A549 (cell line): Measurements from ENCODE around the gene ACTG2. TPM values are rescaled to one million over a fixed set of nuclear protein-coding genes. Genes with fewer than 3 reads are reported as not detected.

Source experiments
- ATAC-seq, 2 experiments: fragments of 200-7000 bp in 1 of 2; fragments of >200 bp in 1 of 2; cut with Nextera tagmentation in 1 of 2; cut with Tn5 transposase in 1 of 2; 3 replicates each; pipeline versions ENCODE4 v1.8.0 to v1.9.1; 2018 to 2020; ENCODE audit warnings: mild to moderate bottlenecking in 1 of 2, moderate library complexity in 1 of 2
- CTCF ChIA-PET: fragments of 300-600 bp; sonication (Branson Sonifier 250); formaldehyde crosslinking; extraction: SDS; loops from one replicate; lab custom pipeline; 2021; ENCODE audit warnings: antibody characterized with exemption, inconsistent platforms; lab: Yijun Ruan, JAX
- POLR2A ChIA-PET: fragments of 350-600 bp; formaldehyde crosslinking; extraction: SDS; loops from one replicate; lab custom pipeline; 2021; ENCODE audit warnings: antibody characterized with exemption, inconsistent platforms; lab: Yijun Ruan, JAX
- DNase-seq, 2 experiments: peaks; one replicate each; pipeline versions ENCODE4 v3.0.0 to v3.0.0-alpha.2; 2011 to 2016; ENCODE audit warnings: low read depth in 1 of 2, low spot score in 1 of 2
- FAIRE-seq: peaks from 2 replicates; lab custom pipeline; 2011; peaks lifted over from hg19 to GRCh38; lab: Jason Lieb, UNC
- H3K27ac ChIP-seq, 2 experiments: fragments of >200 bp; sonication (Bioruptor Twin); formaldehyde crosslinking; 3 replicates each; pipeline ENCODE4 v1.5.1; 2016 to 2017
- H3K4me1 ChIP-seq: fragments of >200 bp; sonication (Bioruptor Twin); formaldehyde crosslinking; 3 replicates; pipeline ENCODE4 v1.6.1; 2016
- H3K4me2 ChIP-seq: fragments of >200 bp; sonication (Bioruptor Twin); formaldehyde crosslinking; 3 replicates; pipeline ENCODE4 v1.6.1; 2016
- H3K4me3 ChIP-seq: fragments of >200 bp; sonication (Bioruptor Twin); formaldehyde crosslinking; 3 replicates; pipeline ENCODE4 v1.5.1; 2016
- H3K9me3 ChIP-seq: fragments of >200 bp; sonication (Bioruptor Twin); formaldehyde crosslinking; 3 replicates; pipeline ENCODE4 v1.6.1; 2016
- BCL3 ChIP-seq: fragments of >200 bp; sonication (Bioruptor Twin); formaldehyde crosslinking; IDR thresholded peaks from 3 replicates; pipeline ENCODE4 v1.6.1; 2016
- BHLHE40 ChIP-seq: IDR thresholded peaks from 2 replicates; pipeline ENCODE4 v1.6.1; 2012; ENCODE audit warnings: low read depth, low read length, inconsistent platforms
- CBX8 ChIP-seq: fragments of 200-600 bp; sonication (generic); IDR thresholded peaks from 2 replicates; pipeline ENCODE4 v1.6.1; 2016
- CHD2 ChIP-seq: fragments of 150-350 bp; IDR thresholded peaks from 2 replicates; pipeline ENCODE4 v1.6.1; 2014; ENCODE audit warnings: low read length; ENCODE audit not compliant: partially characterized antibody
- EHMT2 ChIP-seq: fragments of 200-600 bp; sonication (generic); IDR thresholded peaks from 2 replicates; pipeline ENCODE4 v1.6.1; 2016; ENCODE audit warnings: antibody characterized with exemption, low read depth, mild to moderate bottlenecking, moderate library complexity
- ELK1 ChIP-seq: fragments of 150-350 bp; IDR thresholded peaks from 2 replicates; pipeline ENCODE4 v1.6.1; 2014; ENCODE audit warnings: low read depth, mild to moderate bottlenecking, low read length
- ESRRA ChIP-seq: fragments of 150-350 bp; IDR thresholded peaks from 2 replicates; pipeline ENCODE4 v1.6.1; 2014; ENCODE audit warnings: mild to moderate bottlenecking, low read length, borderline replicate concordance
- HMGXB4 ChIP-seq: fragments of 250-450 bp; sonication (Bioruptor Pico); IDR thresholded peaks from 2 replicates; pipeline ENCODE4 v1.5.0; 2021; ENCODE audit warnings: mild to moderate bottlenecking, moderate library complexity, borderline replicate concordance
- HOXA7 ChIP-seq: fragments of 250-450 bp; sonication (Bioruptor Pico); IDR thresholded peaks from 2 replicates; pipeline ENCODE4 v1.5.0; 2020; ENCODE audit warnings: mild to moderate bottlenecking, moderate library complexity
- HOXB13 ChIP-seq: fragments of 250-450 bp; sonication (Bioruptor Pico); IDR thresholded peaks from 2 replicates; pipeline ENCODE4 v1.5.0; 2020; ENCODE audit warnings: low read depth, mild to moderate bottlenecking, moderate library complexity
- JUN ChIP-seq, 2 experiments: fragments of >200 bp; sonication (Bioruptor Twin); formaldehyde crosslinking; IDR thresholded peaks; 2 replicates in 1 of 2; 3 replicates in 1 of 2; pipeline ENCODE4 v1.6.1; 2016 to 2017
- JUNB ChIP-seq: fragments of >200 bp; sonication (Bioruptor Twin); formaldehyde crosslinking; IDR thresholded peaks from 2 replicates; pipeline ENCODE4 v1.6.1; 2016
- KDM5A ChIP-seq: fragments of 200-600 bp; sonication (generic); IDR thresholded peaks from 2 replicates; pipeline ENCODE4 v1.6.1; 2016; ENCODE audit warnings: antibody characterized with exemption, mild to moderate bottlenecking
- MAFK ChIP-seq: fragments of 450-650 bp; IDR thresholded peaks from 2 replicates; pipeline ENCODE4 v1.6.1; 2014; ENCODE audit not compliant: partially characterized antibody
- MAZ ChIP-seq: fragments of 150-350 bp; IDR thresholded peaks from 2 replicates; pipeline ENCODE4 v1.6.1; 2014; ENCODE audit warnings: antibody characterized with exemption, low read depth, low read length, borderline replicate concordance
- NPAS2 ChIP-seq: fragments of 250-450 bp; sonication (Bioruptor Pico); IDR thresholded peaks from 2 replicates; pipeline ENCODE4 v1.8.0; 2022; ENCODE audit warnings: mild to moderate bottlenecking, moderate library complexity, borderline replicate concordance
- PHF8 ChIP-seq: fragments of 200-600 bp; sonication (generic); IDR thresholded peaks from 2 replicates; pipeline ENCODE4 v1.6.1; 2016; ENCODE audit warnings: low read depth, mild to moderate bottlenecking, antibody characterized with exemption, moderate library complexity, borderline replicate concordance
- POLR2AphosphoS2 ChIP-seq: conservative IDR thresholded peaks from 2 replicates; pipeline ENCODE4 v1.6.1; 2012; ENCODE audit warnings: low read length, improper control_type of control experiment, inconsistent platforms
- SREBF2 ChIP-seq: fragments of 450-650 bp; IDR thresholded peaks from 2 replicates; pipeline ENCODE4 v1.6.1; 2014; ENCODE audit warnings: mild to moderate bottlenecking, moderate library complexity
- TP53 ChIP-seq: fragments of 250-450 bp; sonication (Bioruptor Pico); IDR thresholded peaks from 2 replicates; pipeline ENCODE4 v1.5.0; 2021; ENCODE audit warnings: mild to moderate bottlenecking, moderate library complexity
- ZSCAN20 ChIP-seq: fragments of 250-450 bp; sonication (Bioruptor Pico); IDR thresholded peaks from 2 replicates; pipeline ENCODE4 v1.8.0; 2022; ENCODE audit warnings: mild to moderate bottlenecking, moderate library complexity
- WGBS: methylation state at CpG from one replicate; pipeline ENCODE4 v1.1.6; 2017; ENCODE audit errors: missing lambda C conversion rate; 5-methylcytosine and 5-hydroxymethylcytosine counted together
- polyA plus RNA-seq, 4 experiments: library from polyadenylated mRNA; depleted of rRNA in 3 of 4; stranded (reverse); fragments of >200 nt; fragmentation: RNase III in 1 of 4; extraction: RNeasy Plus Mini Kit Qiagen cat#74134 plus additional on column Dnase treatment in 1 of 4; gene quantifications; 2 replicates in 3 of 4; 3 replicates in 1 of 4; pipeline ENCODE4 v1.2.3, GENCODE V29; 2011 to 2017

Gene ACTG2
- polyA plus RNA-seq, 2 of the 4 experiments (the other 2 are of a cell fraction): 0.04 to 0.26 TPM

- TF ChIP-seq EHMT2: no peak
Observed at GRCh38 chr2:73910873-73911547, 18.2 kb downstream of the ACTG2 start (continued).

GRCh38 chr2:73911548-73912208, 18.9 kb downstream of the ACTG2 start:
- no peak for TF ChIP-seq PHF8
- no peak for TF ChIP-seq TP53
- no peak for TF ChIP-seq JUNB
- no peak for TF ChIP-seq JUN (IDR thresholded peaks at IDR 0.05)
- TF ChIP-seq BCL3: no peak
- no peak for TF ChIP-seq ZSCAN20 (CRISPR knock-in tag)
- TF ChIP-seq HMGXB4 (CRISPR knock-in tag): no peak
- TF ChIP-seq HOXB13 (CRISPR knock-in tag): no peak
- TF ChIP-seq SREBF2: no peak
- no peak for TF ChIP-seq MAZ
- TF ChIP-seq NPAS2 (CRISPR knock-in tag): no peak
- no peak for TF ChIP-seq CHD2
- no peak for TF ChIP-seq CBX8
- no peak for TF ChIP-seq ELK1
- no peak for TF ChIP-seq HOXA7 (CRISPR knock-in tag)
- TF ChIP-seq MAFK: no peak
- TF ChIP-seq ESRRA: no peak
- no peak for TF ChIP-seq BHLHE40
- no peak for TF ChIP-seq POLR2AphosphoS2
- no peak for TF ChIP-seq KDM5A
- Histone ChIP-seq H3K27ac (no peak overlapping the region), H3K4me1 (no peaks in the 10 kb centered on the region), H3K4me3 (no peak overlapping the region), H3K9me3 (no peaks in the 10 kb centered on the region), H3K4me2 (no peak overlapping the region)
- ATAC-seq: no peak
- no peak for DNase-seq
- no peak for FAIRE-seq
- POLR2A ChIA-PET: no interaction called here
- 66% methylated on average over 8 of the region's 8 CpGs for WGBS
- CTCF ChIA-PET: interaction anchor here (0.7 to 2.6 kb wide), 6 partner anchors 10 to 338 kb away, joined by 3 to 13 read pairs (median 4); no protein-coding TSS in a partner anchor
